ENCODE data around the gene PTPRD. TPM values are rescaled to one million over a fixed set of nuclear protein-coding genes. Genes with fewer than 3 reads are reported as not detected.

Gene PTPRD
- total and polyA plus RNA-seq, 2 donors (not counting 1 experiment from before 2014, with no cell fraction given) = not detected

DNA sequence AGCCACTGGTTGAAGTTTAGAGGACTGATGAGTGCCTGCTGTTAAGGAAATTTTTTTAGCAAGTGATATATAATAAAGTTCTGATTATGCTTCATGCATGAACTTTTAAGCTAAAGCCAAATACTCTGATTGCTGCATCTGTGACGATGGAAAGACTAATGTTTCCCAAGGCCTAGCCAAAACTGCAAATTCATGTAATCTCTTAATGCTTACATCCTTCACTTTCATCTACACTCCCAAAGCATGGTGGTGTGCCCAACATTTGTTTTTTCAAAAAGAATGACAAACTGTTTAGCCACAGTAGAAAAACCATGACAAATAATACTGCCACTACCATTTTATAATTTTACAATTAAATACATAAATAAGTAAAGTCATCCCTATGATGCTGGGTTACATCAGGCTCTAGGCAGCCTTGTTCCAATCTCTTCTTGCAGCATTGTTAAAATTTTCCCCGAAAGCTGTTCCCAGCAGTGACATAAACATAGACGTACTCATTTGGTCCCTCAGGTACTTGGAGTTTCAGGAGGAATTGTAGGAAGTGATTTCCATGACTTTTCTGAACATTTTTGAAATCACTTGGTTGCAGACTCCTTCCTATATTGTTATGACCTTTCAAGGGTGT, 2187.9 kb downstream of the PTPRD start:
- POLR2A ChIA-PET = no interaction called here
- intact Hi-C loops (cut with micrococcal nuclease) = no loop called here
- H4K20me1 ChIP-seq (ENCODE audit: control insufficient read depth, insufficient read depth, low read length, poor library complexity, severe bottlenecking) = no peaks in the 10 kb centered on the region

GRCh38 chr9:8420416-8420815, 2192.4 kb downstream of the PTPRD start:
- no peaks in the 10 kb centered on the region for H3K36me3 ChIP-seq (replicated peaks in 1 of 2; ENCODE audit: control extremely low read depth in 1 of 2, control insufficient read depth in 1 of 2, extremely low read depth in 1 of 2, insufficient read depth in 2 of 2, low read length in 1 of 2)
- no peak overlapping the region for H2AFZ ChIP-seq (ENCODE audit: insufficient read depth, low read depth, low read length, poor library complexity, severe bottlenecking)
- no peaks in the 10 kb centered on the region for H3K27me3 Mint-ChIP-seq
- TF ChIP-seq CTCF (IDR thresholded peaks at IDR 0.05) (no peak), EZH2 (IDR thresholded peaks at IDR 0.05; ENCODE audit: borderline replicate concordance, insufficient read depth, low read depth, low read length, poor library complexity, severe bottlenecking) (no peak)
- ATAC-seq (ENCODE audit: low read depth) = no peak
- H3K4me2 ChIP-seq (replicated peaks; ENCODE audit: low read depth, low read length, poor library complexity, severe bottlenecking) = no peak overlapping the region
- no peaks in the 10 kb centered on the region for H3K27me3 ChIP-seq (replicated peaks in 1 of 4; ENCODE audit: control extremely low read depth in 1 of 4, control insufficient read depth in 3 of 4, insufficient read depth in 4 of 4, low read length in 3 of 4)
- WGBS (ENCODE audit: insufficient coverage) = no CpG with 5 or more reads among the region's 2 CpGs
- no peak overlapping the region for H3K9ac ChIP-seq (ENCODE audit: low read length)
- intact Hi-C loops (cut with micrococcal nuclease) = no loop called here
- H3K27ac Mint-ChIP-seq = no peak overlapping the region
- H3K27ac ChIP-seq (ENCODE audit: low read length in 2 of 2) = no peak overlapping the region
- no peak overlapping the region for H3K4me3 ChIP-seq (ENCODE audit: control extremely low read depth in 1 of 5, extremely low read depth in 1 of 5, insufficient read depth in 1 of 5, low read depth in 2 of 5, low read length in 4 of 5)
- DNase-seq = no peak
- no peaks in the 10 kb centered on the region for H4K20me1 ChIP-seq (ENCODE audit: control insufficient read depth, insufficient read depth, low read length, poor library complexity, severe bottlenecking)
- no peak overlapping the region for H3K4me3 Mint-ChIP-seq
- ChIA-PET CTCF (no interaction called here), POLR2A (no interaction called here)
- no peaks in the 10 kb centered on the region for H3K79me2 ChIP-seq (ENCODE audit: control insufficient read depth, insufficient read depth, low read length)
- H3K9me3 Mint-ChIP-seq (ENCODE audit: insufficient read depth) = no peaks in the 10 kb centered on the region
- H3K4me1 Mint-ChIP-seq = no peaks in the 10 kb centered on the region
- no peaks in the 10 kb centered on the region for H3K4me1 ChIP-seq (ENCODE audit: control insufficient read depth in 2 of 2, insufficient read depth in 2 of 2, low read length in 2 of 2)
- no peaks in the 10 kb centered on the region for H3K9me3 ChIP-seq (ENCODE audit: control extremely low read depth in 1 of 3, control insufficient read depth in 2 of 3, insufficient read depth in 1 of 3, low read length in 2 of 3)

More for the DNA sequence above, 2187.9 kb downstream of the PTPRD start:
- CTCF ChIA-PET = no interaction called here
- no peak overlapping the region for H3K4me3 Mint-ChIP-seq
- TF ChIP-seq EZH2 (IDR thresholded peaks at IDR 0.05; ENCODE audit: borderline replicate concordance, insufficient read depth, low read depth, low read length, poor library complexity, severe bottlenecking) (no peak), CTCF (IDR thresholded peaks at IDR 0.05) (no peak)
- ATAC-seq (ENCODE audit: low read depth) (no peak), DNase-seq (no peak)
- Histone ChIP-seq H3K27me3 (replicated peaks in 1 of 4; ENCODE audit: control extremely low read depth in 1 of 4, control insufficient read depth in 3 of 4, insufficient read depth in 4 of 4, low read length in 3 of 4) (no peaks in the 10 kb centered on the region), H3K79me2 (ENCODE audit: control insufficient read depth, insufficient read depth, low read length) (no peaks in the 10 kb centered on the region), H3K4me1 (ENCODE audit: control insufficient read depth in 2 of 2, insufficient read depth in 2 of 2, low read length in 2 of 2) (peaks cover 0 to 6% of the 10 kb centered on the region in 2 donors), H3K4me2 (replicated peaks; ENCODE audit: low read depth, low read length, poor library complexity, severe bottlenecking) (no peak overlapping the region), H3K9me3 (ENCODE audit: control extremely low read depth in 1 of 3, control insufficient read depth in 2 of 3, insufficient read depth in 1 of 3, low read length in 2 of 3) (no peaks in the 10 kb centered on the region), H3K27ac (ENCODE audit: low read length in 2 of 2) (no peak overlapping the region), H2AFZ (ENCODE audit: insufficient read depth, low read depth, low read length, poor library complexity, severe bottlenecking) (no peak overlapping the region), H3K9ac (ENCODE audit: low read length) (no peak overlapping the region), H3K36me3 (replicated peaks in 1 of 2; ENCODE audit: control extremely low read depth in 1 of 2, control insufficient read depth in 1 of 2, extremely low read depth in 1 of 2, insufficient read depth in 2 of 2, low read length in 1 of 2) (no peaks in the 10 kb centered on the region), H3K4me3 (ENCODE audit: control extremely low read depth in 1 of 5, extremely low read depth in 1 of 5, insufficient read depth in 1 of 5, low read depth in 2 of 5, low read length in 4 of 5) (no peak overlapping the region)
- no peaks in the 10 kb centered on the region for H3K27me3 Mint-ChIP-seq
- no peak overlapping the region for H3K27ac Mint-ChIP-seq
- no peaks in the 10 kb centered on the region for H3K9me3 Mint-ChIP-seq (ENCODE audit: insufficient read depth)
- peaks cover 11% of the 10 kb centered on the region for H3K4me1 Mint-ChIP-seq
- 94% methylated on average over 2 of the region's 3 CpGs for WGBS (ENCODE audit: insufficient coverage)

Measured in B cell (primary cell).